GM19397 (cell line): ENCODE measurements around the gene DAZAP1.
"Not testable (repeated sequence)": the region's sequence is repeated elsewhere in the genome, so short reads cannot be mapped to it uniquely, and the experiment has no call there.

Source experiments
- ATAC-seq: cut with Tn5 transposase; IDR thresholded peaks from one replicate; pipeline ENCODE4 v1.9.1; 2021; ENCODE audit warnings: mild to moderate bottlenecking, moderate library complexity; ENCODE audit not compliant: unreplicated experiment

DAZAP1 gene

GRCh38 chr19:1438933-1439354 is 31.6 kb downstream of the DAZAP1 start:
- no peak for ATAC-seq

- ATAC-seq: not testable (repeated sequence)
Measured at GRCh38 chr19:1439525-1440417, 32.4 kb downstream of the DAZAP1 start.

- ATAC-seq: no peak
Measured at GRCh38 chr19:1440418-1440801, 33.0 kb downstream of the DAZAP1 start.

GRCh38 chr19:1441022-1441426 is 33.6 kb downstream of the DAZAP1 start:
- ATAC-seq: no peak

GRCh38 chr19:1441677-1442438 is 34.5 kb downstream of the DAZAP1 start:
- ATAC-seq: no peak

- peak; percentile 79 for ATAC-seq
Measured at GRCh38 chr19:1445185-1445931, 38.0 kb downstream of the DAZAP1 start.

GRCh38 chr19:1445932-1446712 is 38.7 kb downstream of the DAZAP1 start:
- ATAC-seq: no peak

GRCh38 chr19:1446713-1447481 is 39.5 kb downstream of the DAZAP1 start:
- ATAC-seq: no peak

- ATAC-seq: no peak
Measured at GRCh38 chr19:1447504-1447903, 40.1 kb downstream of the DAZAP1 start.

GRCh38 chr19:1447944-1448343 is 40.6 kb downstream of the DAZAP1 start:
- no peak for ATAC-seq

GRCh38 chr19:1449467-1450442 is 42.4 kb downstream of the DAZAP1 start, which contains the start of gene APC2:
TSS of gene APC2 (plus strand) at chr19:1450121. CDS start at chr19:1453002, 2,881 bp downstream.
- ATAC-seq: no peak

GRCh38 chr19:1450735-1451731 is 43.6 kb downstream of the DAZAP1 start:
- no peak for ATAC-seq

GRCh38 chr19:1451916-1452801 is 44.8 kb downstream of the DAZAP1 start:
- no peak for ATAC-seq

GRCh38 chr19:1452802-1453524 is 45.6 kb downstream of the DAZAP1 start:
- ATAC-seq: no peak

GRCh38 chr19:1453525-1454364 is 46.4 kb downstream of the DAZAP1 start:
- no peak for ATAC-seq
